Esophagus (tissue), 2 donors: ENCODE measurements around the gene MUC7. TPM values are rescaled to one million over a fixed set of nuclear protein-coding genes. Genes with fewer than 3 reads are reported as not detected.

ENCODE experiments used
- H3K27ac ChIP-seq, 2 donors: one replicate each; pipeline ENCODE4 v1.5.1; 2013; ENCODE audit warnings: low read depth in 2 of 2, mild to moderate bottlenecking in 2 of 2, inconsistent platforms in 1 of 2, low read length in 1 of 2, moderate library complexity in 1 of 2
- H3K27me3 ChIP-seq, 2 donors: one replicate each; pipeline ENCODE4 v1.6.1; 2013; ENCODE audit warnings: low read length in 2 of 2, control low read depth in 1 of 2, mild to moderate bottlenecking in 1 of 2; ENCODE audit not compliant: insufficient read depth in 2 of 2, control insufficient read depth in 1 of 2
- H3K36me3 ChIP-seq, 2 donors: one replicate each; pipeline ENCODE4 v1.6.1; 2013; ENCODE audit warnings: low read length in 1 of 2; ENCODE audit not compliant: control insufficient read depth in 2 of 2, insufficient read depth in 2 of 2
- H3K4me1 ChIP-seq, 2 donors: one replicate each; pipeline ENCODE4 v1.6.1; 2013; ENCODE audit warnings: low read length in 1 of 2; ENCODE audit not compliant: control insufficient read depth in 2 of 2, insufficient read depth in 2 of 2
- H3K4me3 ChIP-seq, 2 donors: one replicate each; pipeline ENCODE4 v1.5.1; 2013; ENCODE audit warnings: low read length in 2 of 2, mild to moderate bottlenecking in 2 of 2, low read depth in 1 of 2, moderate library complexity in 1 of 2
- H3K9me3 ChIP-seq, 2 donors: one replicate each; pipeline ENCODE4 v1.6.1; 2013; ENCODE audit warnings: mild to moderate bottlenecking in 2 of 2, low read depth in 1 of 2, low read length in 1 of 2, moderate library complexity in 1 of 2; ENCODE audit not compliant: control insufficient read depth in 2 of 2, insufficient read depth in 1 of 2
- WGBS, 2 donors: extraction: QIAGEN DNeasy Blood & Tissue Kit; methylation state at CpG; one replicate each; pipeline ENCODE4 v1.1.7; 2013; 5-methylcytosine and 5-hydroxymethylcytosine counted together
- polyA plus RNA-seq, 2 donors: library from polyadenylated mRNA; stranded (reverse); fragments of 200-250 nt; gene quantifications; one replicate each; pipeline ENCODE4 v1.2.3, GENCODE V29; 2013
- donor health status: healthy with polysubstance abuse.
- donor health status: Bipolar disorder and iron deficiency.

Gene MUC7
- polyA plus RNA-seq, 2 donors = not detected

- WGBS, 2 donors = 45 to 71% methylated on average over 7 of the region's 7 CpGs
- Histone ChIP-seq H3K4me3 (no peak overlapping the region), H3K27me3 (no peaks in the 10 kb centered on the region), H3K36me3 (no peaks in the 10 kb centered on the region), H3K27ac (peak overlapping the region; percentile 65 to 89), H3K4me1 (no peaks in the 10 kb centered on the region), H3K9me3 (no peaks in the 10 kb centered on the region)
These were observed 50.6 kb downstream of the MUC7 start for GRCh38 chr4:70522626-70523025.

GRCh38 chr4:70530997-70531396, 59.0 kb downstream of the MUC7 start:
- WGBS, 2 donors = 65 to 73% methylated on average over 5 of the region's 5 CpGs
- H3K9me3 ChIP-seq = no peaks in the 10 kb centered on the region
- H3K4me1 ChIP-seq = no peaks in the 10 kb centered on the region

GRCh38 chr4:70531981-70532380, 60.0 kb downstream of the MUC7 start:
- Histone ChIP-seq H3K27ac (no peak overlapping the region), H3K36me3 (no peaks in the 10 kb centered on the region), H3K4me3 (no peak overlapping the region), H3K27me3 (no peaks in the 10 kb centered on the region), H3K4me1 (no peaks in the 10 kb centered on the region), H3K9me3 (no peaks in the 10 kb centered on the region)
- WGBS, 2 donors = 58 to 83% methylated on average over 2 of the region's 2 CpGs

More at GRCh38 chr4:70530997-70531396, 59.0 kb downstream of the MUC7 start:
- Histone ChIP-seq H3K36me3 (no peaks in the 10 kb centered on the region), H3K27ac (no peak overlapping the region), H3K4me3 (no peak overlapping the region), H3K27me3 (no peaks in the 10 kb centered on the region)

Other genes with a start within 250 kb of the MUC7 start
- under 1 TPM; 0.29 to 0.75 TPM for gene FDCSP, start 246.1 kb upstream of the MUC7 start, polyA plus RNA-seq
- gene CSN3, start 229.6 kb upstream of the MUC7 start, polyA plus RNA-seq = not detected
- gene CABS1, start 137.2 kb upstream of the MUC7 start, polyA plus RNA-seq = not detected
- gene SMR3A, start 111.4 kb upstream of the MUC7 start, polyA plus RNA-seq = not detected
- not detected for gene SMR3B, start 89.1 kb upstream of the MUC7 start, polyA plus RNA-seq
- gene OPRPN, start 74.3 kb upstream of the MUC7 start, polyA plus RNA-seq = not detected
- under 1 TPM; 0.09 to 0.47 TPM for gene AMTN, start 46.4 kb downstream of the MUC7 start, polyA plus RNA-seq
- not detected for gene AMBN, start 120.1 kb downstream of the MUC7 start, polyA plus RNA-seq
- gene ENAM, start 156.5 kb downstream of the MUC7 start, polyA plus RNA-seq = not detected
- gene JCHAIN, start 194.3 kb downstream of the MUC7 start, polyA plus RNA-seq = 1 to 10 TPM; 4.2 to 5.4 TPM
- gene UTP3, start 216.3 kb downstream of the MUC7 start, polyA plus RNA-seq = 10 to 100 TPM; 19.9 to 24.2 TPM
- 10 to 100 TPM; 19.4 to 25.1 TPM for gene RUFY3, start 249.8 kb downstream of the MUC7 start, polyA plus RNA-seq